ENCODE results near the gene MACROD2.
"Not testable (repeated sequence)": the region's sequence is repeated elsewhere in the genome, so short reads cannot be mapped to it uniquely, and the experiment has no call there.

Gene MACROD2

GRCh38 chr20:14981486-14981885 is 986.2 kb downstream of the MACROD2 start:
- not testable (repeated sequence) for DNase-seq

GRCh38 chr20:14982324-14982723 is 987.0 kb downstream of the MACROD2 start:
- DNase-seq, result not testable (repeated sequence)

- DNase-seq, result no peak
Measured at GRCh38 chr20:14984305-14984704, 989.0 kb downstream of the MACROD2 start.

GRCh38 chr20:14984768-14985622 is 989.7 kb downstream of the MACROD2 start:
- no peak for DNase-seq

- DNase-seq, result no peak
Measured at GRCh38 chr20:14986026-14986655, 990.8 kb downstream of the MACROD2 start.

GRCh38 chr20:14986656-14987055 is 991.3 kb downstream of the MACROD2 start:
- no peak for DNase-seq

GRCh38 chr20:14989535-14990290 is 994.4 kb downstream of the MACROD2 start:
- DNase-seq, result no peak

GRCh38 chr20:14991023-14991422 is 995.7 kb downstream of the MACROD2 start:
- DNase-seq, result no peak

GRCh38 chr20:14992153-14992552 is 996.8 kb downstream of the MACROD2 start:
- DNase-seq, result no peak

GRCh38 chr20:14992961-14993360 is 997.6 kb downstream of the MACROD2 start:
- no peak for DNase-seq

GRCh38 chr20:14996883-14997672 is 1001.8 kb downstream of the MACROD2 start:
- no peak for DNase-seq

GRCh38 chr20:14997791-14998190 is 1002.5 kb downstream of the MACROD2 start:
- no peak for DNase-seq

GRCh38 chr20:15005300-15005986 is 1010.1 kb downstream of the MACROD2 start:
- DNase-seq, result no peak

GRCh38 chr20:15011631-15012030 is 1016.3 kb downstream of the MACROD2 start:
- DNase-seq, result no peak

- no peak for DNase-seq
Measured at GRCh38 chr20:15012566-15012965, 1017.2 kb downstream of the MACROD2 start.

GRCh38 chr20:15016875-15017274 is 1021.6 kb downstream of the MACROD2 start:
- DNase-seq, result not testable (repeated sequence)

- DNase-seq, result no peak
Measured at GRCh38 chr20:15018966-15019365, 1023.6 kb downstream of the MACROD2 start.

- no peak for DNase-seq
Measured at GRCh38 chr20:15020845-15021244, 1025.5 kb downstream of the MACROD2 start.

GRCh38 chr20:15022921-15023320 is 1027.6 kb downstream of the MACROD2 start:
- no peak for DNase-seq

GRCh38 chr20:15026759-15027158 is 1031.4 kb downstream of the MACROD2 start:
- no peak for DNase-seq

GRCh38 chr20:15030826-15031225 is 1035.5 kb downstream of the MACROD2 start:
- DNase-seq, result no peak

All from MV-4-11 (cell line).